IMR-90 (cell line): ENCODE data around the gene PEX5. TPM values are rescaled to one million over a fixed set of nuclear protein-coding genes. Genes with fewer than 3 reads are reported as not detected.

Experiments used
- ATAC-seq: fragments of 200-7000 bp; cut with Tn5 transposase; 2 replicates; pipeline ENCODE4 v1.9.1; 2020; ENCODE audit warnings: low read depth, mild to moderate bottlenecking, moderate library complexity
- BruUV-seq: library from RNA; stranded (reverse); fragments of 400-500 nt; replicated peaks from 2 replicates; lab custom pipeline; 2021; lab: Mats Ljungman, UMichigan
- CTCF ChIA-PET: fragments of 300-600 bp; formaldehyde crosslinking; extraction: SDS; loops from one replicate; lab custom pipeline; 2021; ENCODE audit warnings: antibody characterized with exemption; lab: Yijun Ruan, JAX
- POLR2A ChIA-PET: fragments of 300-600 bp; sonication (Branson Sonifier 250); formaldehyde crosslinking; loops from one replicate; lab custom pipeline; 2022; ENCODE audit warnings: antibody characterized with exemption; ENCODE audit not compliant: unreplicated experiment; lab: Charles Lee
- DNase-seq: peaks from one replicate; pipeline ENCODE4 v3.0.0; 2013
- H2AFZ ChIP-seq: replicated peaks from 2 replicates; pipeline ENCODE3; 2013; ENCODE audit warnings: low read length, mild to moderate bottlenecking; ENCODE audit not compliant: poor library complexity
- H2AK5ac ChIP-seq: 2 replicates; pipeline ENCODE4 v1.6.1; 2013; ENCODE audit warnings: low read depth, low read length, inconsistent platforms
- H2AK9ac ChIP-seq: replicated peaks from 2 replicates; pipeline ENCODE3; 2013; ENCODE audit warnings: mild to moderate bottlenecking, low read depth, low read length, moderate library complexity; ENCODE audit not compliant: poor library complexity
- H2BK120ac ChIP-seq: 2 replicates; pipeline ENCODE4 v1.6.1; 2013; ENCODE audit warnings: low read depth, low read length, inconsistent platforms
- H2BK15ac ChIP-seq: 3 replicates; pipeline ENCODE4 v1.6.1; 2013; ENCODE audit warnings: low read depth, low read length, inconsistent platforms
- H2BK20ac ChIP-seq: 2 replicates; pipeline ENCODE4 v1.6.1; 2013; ENCODE audit warnings: low read depth, mild to moderate bottlenecking, inconsistent platforms, low read length, moderate library complexity
- H2BK5ac ChIP-seq: 2 replicates; pipeline ENCODE4 v1.6.1; 2013; ENCODE audit warnings: mild to moderate bottlenecking, low read depth, low read length, inconsistent platforms; ENCODE audit not compliant: poor library complexity, severe bottlenecking
- H3K14ac ChIP-seq: replicated peaks from 2 replicates; pipeline ENCODE4 v1.6.1; 2013; ENCODE audit warnings: low read depth, low read length, inconsistent platforms
- H3K18ac ChIP-seq: 2 replicates; pipeline ENCODE4 v1.6.1; 2013; ENCODE audit warnings: low read depth, low read length, control low read depth
- H3K23ac ChIP-seq: 2 replicates; pipeline ENCODE4 v1.6.1; 2013; ENCODE audit warnings: low read depth, low read length, inconsistent platforms
- H3K27ac ChIP-seq: 2 replicates; pipeline ENCODE4 v1.5.1; 2013; ENCODE audit warnings: mild to moderate bottlenecking, control low read depth, low read length; ENCODE audit not compliant: insufficient read depth
- H3K27me3 ChIP-seq: 2 replicates; pipeline ENCODE4 v1.6.1; 2013; ENCODE audit warnings: low read length; ENCODE audit not compliant: control insufficient read depth, insufficient read depth
- H3K36me3 ChIP-seq: 2 replicates; pipeline ENCODE4 v1.6.1; 2013; ENCODE audit warnings: low read length, mixed read lengths; ENCODE audit not compliant: control insufficient read depth, insufficient read depth
- H3K4ac ChIP-seq: 2 replicates; pipeline ENCODE4 v1.6.1; 2013; ENCODE audit warnings: low read depth, low read length, inconsistent platforms
- H3K4me1 ChIP-seq: 2 replicates; pipeline ENCODE4 v1.6.1; 2013; ENCODE audit warnings: low read length, mixed read lengths; ENCODE audit not compliant: control insufficient read depth, insufficient read depth
- H3K4me2 ChIP-seq: 2 replicates; pipeline ENCODE4 v1.6.1; 2013; ENCODE audit warnings: low read depth, mild to moderate bottlenecking, control low read depth, low read length, moderate library complexity
- H3K4me3 ChIP-seq: 2 replicates; pipeline ENCODE4 v1.5.1; 2013; ENCODE audit warnings: low read depth, mild to moderate bottlenecking, control low read depth, low read length, moderate library complexity; ENCODE audit not compliant: insufficient read depth
- H3K56ac ChIP-seq: 2 replicates; pipeline ENCODE4 v1.6.1; 2013; ENCODE audit warnings: low read length, inconsistent platforms; ENCODE audit not compliant: insufficient read depth; ENCODE audit errors: extremely low read depth
- H3K79me1 ChIP-seq, 2 experiments: 2 replicates each; pipeline ENCODE4 v1.6.1; 2013; ENCODE audit warnings: low read length in 2 of 2, inconsistent platforms in 1 of 2, low read depth in 1 of 2
- H3K9ac ChIP-seq: 2 replicates; pipeline ENCODE4 v1.6.1; 2013; ENCODE audit warnings: low read depth, low read length, control low read depth
- H3K9me1 ChIP-seq: 2 replicates; pipeline ENCODE4 v1.6.1; 2013; ENCODE audit warnings: low read length, inconsistent platforms; ENCODE audit not compliant: insufficient read depth
- H3K9me3 ChIP-seq: 2 replicates; pipeline ENCODE4 v1.6.1; 2013; ENCODE audit warnings: low read length; ENCODE audit not compliant: control insufficient read depth, insufficient read depth
- H4K20me1 ChIP-seq: 2 replicates; pipeline ENCODE4 v1.6.1; 2013; ENCODE audit warnings: low read length, inconsistent platforms; ENCODE audit not compliant: insufficient read depth
- H4K5ac ChIP-seq: 2 replicates; pipeline ENCODE4 v1.6.1; 2013; ENCODE audit warnings: mild to moderate bottlenecking, low read depth, low read length, control low read depth
- H4K8ac ChIP-seq, 2 experiments: 2 replicates each; pipeline ENCODE4 v1.6.1; 2013; ENCODE audit warnings: low read depth in 2 of 2, low read length in 2 of 2, control low read depth in 1 of 2, inconsistent platforms in 1 of 2
- H4K91ac ChIP-seq: 2 replicates; pipeline ENCODE4 v1.6.1; 2013; ENCODE audit warnings: low read depth, low read length, inconsistent platforms; ENCODE audit not compliant: insufficient read depth
- CHD1 ChIP-seq: IDR thresholded peaks from 2 replicates; pipeline ENCODE4 v1.6.1; 2012; ENCODE audit warnings: low read depth, low read length, improper control_type of control experiment
- MAFK ChIP-seq: IDR thresholded peaks from 2 replicates; pipeline ENCODE4 v1.6.1; 2012; ENCODE audit warnings: low read depth, low read length, improper control_type of control experiment
- NFE2L2 ChIP-seq: fragments of 150-350 bp; IDR thresholded peaks from 2 replicates; pipeline ENCODE4 v1.6.1; 2016; ENCODE audit warnings: low read depth, mild to moderate bottlenecking, low read length
- RCOR1 ChIP-seq: IDR thresholded peaks from 2 replicates; pipeline ENCODE4 v1.6.1; 2012; ENCODE audit warnings: mild to moderate bottlenecking, low read length, improper control_type of control experiment; ENCODE audit not compliant: insufficient replicate concordance
- RFX5 ChIP-seq: IDR thresholded peaks from 2 replicates; pipeline ENCODE4 v1.8.0; 2012; ENCODE audit warnings: low read depth, mild to moderate bottlenecking, low read length, moderate library complexity
- WGBS, 2 experiments: methylation state at CpG; one replicate each; pipeline versions ENCODE4 v1.1.5 to v1.1.7; 2013; ENCODE audit warnings: missing lambda C conversion rate in 2 of 2; ENCODE audit not compliant: insufficient read length in 1 of 2; ENCODE audit errors: extremely low coverage in 2 of 2; 5-methylcytosine and 5-hydroxymethylcytosine counted together
- dilution Hi-C: fragments of 300-500 bp; cut with HindIII; formaldehyde crosslinking; loops from one replicate; pipeline ENCODE4 v1.14.3; 2018; ENCODE audit warnings: low sequenced_read_pairs; ENCODE audit not compliant: unreplicated experiment
- in situ Hi-C: fragments of 300-500 bp; cut with MboI; formaldehyde crosslinking; loops from 3 replicates; pipeline ENCODE4 v1.14.3; 2019; ENCODE audit warnings: low sequenced_read_pairs, inconsistent platforms, mixed read lengths
- intact Hi-C: fragments of 100-400 bp; cut with micrococcal nuclease; formaldehyde crosslinking; loops from 2 replicates; pipeline ENCODE4 v1.10.0; 2022
- polyA plus RNA-seq, 3 experiments: library from polyadenylated mRNA; depleted of rRNA; stranded (reverse); fragments of >200 nt; gene quantifications; 2 replicates each; pipeline ENCODE4 v1.2.3, GENCODE V29; 2012; ENCODE audit warnings: low replicate concordance in 1 of 3
- total RNA-seq: library from RNA; depleted of rRNA; stranded (reverse); fragments of >200 nt; gene quantifications from 2 replicates; pipeline ENCODE4 v1.2.3, GENCODE V29; 2012; rRNA removed
- TF ChIP-seq, protein P1 (sequence below): conservative IDR thresholded peaks from 2 replicates; pipeline ENCODE4 v1.5.1; 2012; ENCODE audit warnings: mild to moderate bottlenecking, low read depth, low read length, improper control_type of control experiment
- TF ChIP-seq, protein P2 (sequence below): fragments of 150-350 bp; IDR thresholded peaks from 2 replicates; pipeline ENCODE4 v1.6.1; 2016; ENCODE audit warnings: low read depth, mild to moderate bottlenecking, low read length, moderate library complexity, borderline replicate concordance

The PEX5 gene
- total and polyA plus RNA-seq, 2 of the 4 experiments (the other 2 are of a cell fraction): 14.4 to 18.3 TPM

DNA sequence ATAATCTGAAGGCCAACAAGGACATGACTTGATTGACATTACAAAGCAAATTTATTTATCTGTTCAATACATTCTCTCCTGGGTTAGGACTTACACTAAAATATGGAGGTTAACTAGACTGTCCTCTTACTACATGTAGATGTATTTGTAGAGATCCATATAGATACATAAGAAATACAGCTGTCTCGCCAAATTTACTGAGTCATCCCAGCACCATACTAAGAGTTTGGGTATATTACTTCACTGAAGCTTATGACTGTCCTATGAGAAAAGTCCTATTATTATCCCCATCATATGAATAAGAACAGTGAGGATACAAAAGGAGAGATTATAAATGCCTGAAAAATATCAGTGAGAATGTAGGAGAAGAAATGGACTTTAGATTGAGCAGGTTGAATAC lies 69.6 kb downstream of the PEX5 start:
- Histone ChIP-seq H3K9ac (no peak overlapping the region), H3K79me1 (no peaks in the 10 kb centered on the region), H3K4ac (no peak overlapping the region), H3K14ac (no peak overlapping the region), H3K9me3 (no peaks in the 10 kb centered on the region), H2AK9ac (no peak overlapping the region), H2BK120ac (no peak overlapping the region), H3K4me1 (no peaks in the 10 kb centered on the region), H3K27ac (no peak overlapping the region), H3K27me3 (no peaks in the 10 kb centered on the region), H3K18ac (no peak overlapping the region), H4K5ac (no peak overlapping the region), H3K9me1 (no peaks in the 10 kb centered on the region), H2BK15ac (no peak overlapping the region), H2BK5ac (no peak overlapping the region), H3K4me2 (no peak overlapping the region), H3K23ac (no peak overlapping the region), H2AK5ac (no peak overlapping the region), H3K4me3 (no peak overlapping the region), H4K8ac (no peak overlapping the region), H3K56ac (no peak overlapping the region), H2AFZ (no peak overlapping the region), H4K20me1 (no peaks in the 10 kb centered on the region), H3K36me3 (no peaks in the 10 kb centered on the region), H4K91ac (no peak overlapping the region), H2BK20ac (no peak overlapping the region)
- intact Hi-C loops: no loop called here
- ATAC-seq: no peak
- ChIA-PET POLR2A (no interaction called here), CTCF (no interaction called here)
- in situ Hi-C loops: no loop called here
- TF ChIP-seq MAFK (no peak), NFE2L2 (no peak), RCOR1 (no peak), RFX5 (no peak), CHD1 (no peak)
- TF ChIP-seq, protein P1, sequence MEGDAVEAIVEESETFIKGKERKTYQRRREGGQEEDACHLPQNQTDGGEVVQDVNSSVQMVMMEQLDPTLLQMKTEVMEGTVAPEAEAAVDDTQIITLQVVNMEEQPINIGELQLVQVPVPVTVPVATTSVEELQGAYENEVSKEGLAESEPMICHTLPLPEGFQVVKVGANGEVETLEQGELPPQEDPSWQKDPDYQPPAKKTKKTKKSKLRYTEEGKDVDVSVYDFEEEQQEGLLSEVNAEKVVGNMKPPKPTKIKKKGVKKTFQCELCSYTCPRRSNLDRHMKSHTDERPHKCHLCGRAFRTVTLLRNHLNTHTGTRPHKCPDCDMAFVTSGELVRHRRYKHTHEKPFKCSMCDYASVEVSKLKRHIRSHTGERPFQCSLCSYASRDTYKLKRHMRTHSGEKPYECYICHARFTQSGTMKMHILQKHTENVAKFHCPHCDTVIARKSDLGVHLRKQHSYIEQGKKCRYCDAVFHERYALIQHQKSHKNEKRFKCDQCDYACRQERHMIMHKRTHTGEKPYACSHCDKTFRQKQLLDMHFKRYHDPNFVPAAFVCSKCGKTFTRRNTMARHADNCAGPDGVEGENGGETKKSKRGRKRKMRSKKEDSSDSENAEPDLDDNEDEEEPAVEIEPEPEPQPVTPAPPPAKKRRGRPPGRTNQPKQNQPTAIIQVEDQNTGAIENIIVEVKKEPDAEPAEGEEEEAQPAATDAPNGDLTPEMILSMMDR: no peak
- TF ChIP-seq, protein P2, sequence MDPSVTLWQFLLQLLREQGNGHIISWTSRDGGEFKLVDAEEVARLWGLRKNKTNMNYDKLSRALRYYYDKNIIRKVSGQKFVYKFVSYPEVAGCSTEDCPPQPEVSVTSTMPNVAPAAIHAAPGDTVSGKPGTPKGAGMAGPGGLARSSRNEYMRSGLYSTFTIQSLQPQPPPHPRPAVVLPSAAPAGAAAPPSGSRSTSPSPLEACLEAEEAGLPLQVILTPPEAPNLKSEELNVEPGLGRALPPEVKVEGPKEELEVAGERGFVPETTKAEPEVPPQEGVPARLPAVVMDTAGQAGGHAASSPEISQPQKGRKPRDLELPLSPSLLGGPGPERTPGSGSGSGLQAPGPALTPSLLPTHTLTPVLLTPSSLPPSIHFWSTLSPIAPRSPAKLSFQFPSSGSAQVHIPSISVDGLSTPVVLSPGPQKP: no peak
- dilution Hi-C loops: no loop called here
- DNase-seq: no peak
- BruUV-seq: no TSS peak
- WGBS, 2 experiments: no CpG with 5 or more reads among the region's 1 CpG

Other genes starting within 250 kb of the PEX5 start
- gene RNU7-1, start 245.9 kb upstream of the PEX5 start, total RNA-seq: not detected in 2 replicates
- not detected in 2 replicates for gene RNU7-1, start 245.9 kb upstream of the PEX5 start, polyA plus RNA-seq (2012; rRNA removed)
- 197 and 238 TPM in 2 replicates for gene C12orf57, start 245.7 kb upstream of the PEX5 start, total RNA-seq
- 530 and 703 TPM in 2 replicates for gene C12orf57, start 245.7 kb upstream of the PEX5 start, polyA plus RNA-seq (2012; rRNA removed)
- under 0.01 TPM in 1 of 2 replicates, not detected in the other for gene PTPN6, start 238.3 kb upstream of the PEX5 start, total RNA-seq
- 0.14 TPM in 1 of 2 replicates, not detected in the other for gene PTPN6, start 238.3 kb upstream of the PEX5 start, polyA plus RNA-seq (2012; rRNA removed)
- gene PHB2, start 219.0 kb upstream of the PEX5 start, total RNA-seq: 219 and 240 TPM in 2 replicates
- gene PHB2, start 219.0 kb upstream of the PEX5 start, polyA plus RNA-seq (2012; rRNA removed): 286 and 298 TPM in 2 replicates
- gene EMG1, start 218.8 kb upstream of the PEX5 start, total RNA-seq: 43.6 and 66.1 TPM in 2 replicates
- 37.5 and 43.1 TPM in 2 replicates for gene EMG1, start 218.8 kb upstream of the PEX5 start, polyA plus RNA-seq (2012; rRNA removed)
- gene LPCAT3, start 171.2 kb upstream of the PEX5 start, total RNA-seq: 6.4 and 7.0 TPM in 2 replicates
- gene LPCAT3, start 171.2 kb upstream of the PEX5 start, polyA plus RNA-seq (2012; rRNA removed): 17.4 and 18.6 TPM in 2 replicates
- 34.4 and 49.6 TPM in 2 replicates for gene C1S, start 129.0 kb upstream of the PEX5 start, total RNA-seq
- gene C1S, start 129.0 kb upstream of the PEX5 start, polyA plus RNA-seq (2012; rRNA removed): 64.1 and 85.4 TPM in 2 replicates
- gene C1R, start 97.2 kb upstream of the PEX5 start, total RNA-seq: 19.4 and 38.4 TPM in 2 replicates
- 153 and 165 TPM in 2 replicates for gene C1R, start 97.2 kb upstream of the PEX5 start, polyA plus RNA-seq (2012; rRNA removed)
- 7.5 and 9.1 TPM in 2 replicates for gene C1RL, start 80.5 kb upstream of the PEX5 start, total RNA-seq
- 12.0 and 12.3 TPM in 2 replicates for gene C1RL, start 80.5 kb upstream of the PEX5 start, polyA plus RNA-seq (2012; rRNA removed)
- gene RBP5, start 60.8 kb upstream of the PEX5 start, total RNA-seq: not detected in 2 replicates
- 0.15 TPM in 1 of 2 replicates, not detected in the other for gene RBP5, start 60.8 kb upstream of the PEX5 start, polyA plus RNA-seq (2012; rRNA removed)
- 4.1 and 5.3 TPM in 2 replicates for gene CLSTN3, start 59.3 kb upstream of the PEX5 start, total RNA-seq
- gene CLSTN3, start 59.3 kb upstream of the PEX5 start, polyA plus RNA-seq (2012; rRNA removed): 14.5 and 16.4 TPM in 2 replicates
- gene ACSM4, start 114.4 kb downstream of the PEX5 start, total RNA-seq: not detected in 2 replicates
- not detected in 2 replicates for gene ACSM4, start 114.4 kb downstream of the PEX5 start, polyA plus RNA-seq (2012; rRNA removed)